ENCODE data around the gene TBC1D32. TPM values are rescaled to one million over a fixed set of nuclear protein-coding genes. Genes with fewer than 3 reads are reported as not detected.
"Not testable (repeated sequence)": the region's sequence is repeated elsewhere in the genome, so short reads cannot be mapped to it uniquely, and the experiment has no call there.

TBC1D32 gene
- total and polyA plus RNA-seq, 2 donors: 3.3 to 10.3 TPM

- DNase-seq (ENCODE audit: low read depth in 6 of 9, low spot score in 9 of 9); H3K36me3 ChIP-seq (ENCODE audit: control insufficient read depth in 2 of 2, insufficient read depth in 2 of 2, low read length in 1 of 2); H3K4me1 ChIP-seq (ENCODE audit: control insufficient read depth in 2 of 2, insufficient read depth in 2 of 2, low read length in 2 of 2); H3K27me3 ChIP-seq (ENCODE audit: control insufficient read depth in 2 of 2, insufficient read depth in 1 of 2, low read length in 1 of 2); H3K4me3 ChIP-seq (ENCODE audit: low read length in 2 of 2); H3K27ac ChIP-seq (ENCODE audit: low read depth in 1 of 2, low read length in 1 of 2): not testable (repeated sequence)
- WGBS: 100% methylated on average over 1 of the region's 1 CpG
- H3K9me3 ChIP-seq (ENCODE audit: control insufficient read depth in 2 of 2, insufficient read depth in 1 of 2, low read length in 1 of 2): peaks cover 0 to 18% of the 10 kb centered on the region in 2 donors
Observed at GRCh38 chr6:121068749-121069148, 265.5 kb downstream of the TBC1D32 start.

GRCh38 chr6:121067381-121067780, 266.9 kb downstream of the TBC1D32 start:
- H3K36me3 ChIP-seq (ENCODE audit: control insufficient read depth in 2 of 2, insufficient read depth in 2 of 2, low read length in 1 of 2): no peaks in the 10 kb centered on the region
- H3K27me3 ChIP-seq (ENCODE audit: control insufficient read depth in 2 of 2, insufficient read depth in 1 of 2, low read length in 1 of 2): no peaks in the 10 kb centered on the region
- peaks cover 0 to 18% of the 10 kb centered on the region in 2 donors for H3K9me3 ChIP-seq (ENCODE audit: control insufficient read depth in 2 of 2, insufficient read depth in 1 of 2, low read length in 1 of 2)
- H3K4me3 ChIP-seq (ENCODE audit: low read length in 2 of 2): no peak overlapping the region
- no peaks in the 10 kb centered on the region for H3K4me1 ChIP-seq (ENCODE audit: control insufficient read depth in 2 of 2, insufficient read depth in 2 of 2, low read length in 2 of 2)
- no peak for DNase-seq (ENCODE audit: low read depth in 6 of 9, low spot score in 9 of 9)
- H3K27ac ChIP-seq (ENCODE audit: low read depth in 1 of 2, low read length in 1 of 2): no peak overlapping the region

GRCh38 chr6:121064345-121064744, 269.9 kb downstream of the TBC1D32 start:
- H3K4me1 ChIP-seq (ENCODE audit: control insufficient read depth in 2 of 2, insufficient read depth in 2 of 2, low read length in 2 of 2): no peaks in the 10 kb centered on the region
- no peak overlapping the region for H3K27ac ChIP-seq (ENCODE audit: low read depth in 1 of 2, low read length in 1 of 2)
- H3K4me3 ChIP-seq (ENCODE audit: low read length in 2 of 2): no peak overlapping the region
- H3K36me3 ChIP-seq (ENCODE audit: control insufficient read depth in 2 of 2, insufficient read depth in 2 of 2, low read length in 1 of 2): no peaks in the 10 kb centered on the region
- H3K27me3 ChIP-seq (ENCODE audit: control insufficient read depth in 2 of 2, insufficient read depth in 1 of 2, low read length in 1 of 2): no peaks in the 10 kb centered on the region
- 94% methylated on average over 3 of the region's 3 CpGs for WGBS
- no peak for DNase-seq (ENCODE audit: low read depth in 6 of 9, low spot score in 9 of 9)
- H3K9me3 ChIP-seq (ENCODE audit: control insufficient read depth in 2 of 2, insufficient read depth in 1 of 2, low read length in 1 of 2): peaks cover 0 to 15% of the 10 kb centered on the region in 2 donors

- H3K27me3 ChIP-seq (ENCODE audit: control insufficient read depth in 2 of 2, insufficient read depth in 1 of 2, low read length in 1 of 2): no peaks in the 10 kb centered on the region
- H3K4me3 ChIP-seq (ENCODE audit: low read length in 2 of 2): no peak overlapping the region
- H3K4me1 ChIP-seq (ENCODE audit: control insufficient read depth in 2 of 2, insufficient read depth in 2 of 2, low read length in 2 of 2): no peaks in the 10 kb centered on the region
- DNase-seq (ENCODE audit: low read depth in 6 of 9, low spot score in 9 of 9): peak in 8 of 9 donors; percentile 5 to 51 (median 19)
- no peaks in the 10 kb centered on the region for H3K36me3 ChIP-seq (ENCODE audit: control insufficient read depth in 2 of 2, insufficient read depth in 2 of 2, low read length in 1 of 2)
- no peak overlapping the region for H3K27ac ChIP-seq (ENCODE audit: low read depth in 1 of 2, low read length in 1 of 2)
- WGBS: 39% methylated on average over 4 of the region's 4 CpGs
- H3K9me3 ChIP-seq (ENCODE audit: control insufficient read depth in 2 of 2, insufficient read depth in 1 of 2, low read length in 1 of 2): no peaks in the 10 kb centered on the region
Observed at GRCh38 chr6:121055572-121056163, 278.6 kb downstream of the TBC1D32 start.

- DNase-seq (ENCODE audit: low read depth in 6 of 9, low spot score in 9 of 9); H3K27ac ChIP-seq (ENCODE audit: low read depth in 1 of 2, low read length in 1 of 2); H3K27me3 ChIP-seq (ENCODE audit: control insufficient read depth in 2 of 2, insufficient read depth in 1 of 2, low read length in 1 of 2); H3K9me3 ChIP-seq (ENCODE audit: control insufficient read depth in 2 of 2, insufficient read depth in 1 of 2, low read length in 1 of 2); H3K36me3 ChIP-seq (ENCODE audit: control insufficient read depth in 2 of 2, insufficient read depth in 2 of 2, low read length in 1 of 2); H3K4me1 ChIP-seq (ENCODE audit: control insufficient read depth in 2 of 2, insufficient read depth in 2 of 2, low read length in 2 of 2); H3K4me3 ChIP-seq (ENCODE audit: low read length in 2 of 2): not testable (repeated sequence)
- WGBS: 91% methylated on average over 4 of the region's 4 CpGs
Observed at GRCh38 chr6:121048593-121048992, 285.7 kb downstream of the TBC1D32 start.

GRCh38 chr6:121044905-121045304, 289.4 kb downstream of the TBC1D32 start:
- not testable (repeated sequence) for H3K4me1 ChIP-seq (ENCODE audit: control insufficient read depth in 2 of 2, insufficient read depth in 2 of 2, low read length in 2 of 2); H3K9me3 ChIP-seq (ENCODE audit: control insufficient read depth in 2 of 2, insufficient read depth in 1 of 2, low read length in 1 of 2); DNase-seq (ENCODE audit: low read depth in 6 of 9, low spot score in 9 of 9); H3K4me3 ChIP-seq (ENCODE audit: low read length in 2 of 2); H3K27ac ChIP-seq (ENCODE audit: low read depth in 1 of 2, low read length in 1 of 2); H3K36me3 ChIP-seq (ENCODE audit: control insufficient read depth in 2 of 2, insufficient read depth in 2 of 2, low read length in 1 of 2); H3K27me3 ChIP-seq (ENCODE audit: control insufficient read depth in 2 of 2, insufficient read depth in 1 of 2, low read length in 1 of 2)
- WGBS: 72% methylated on average over 2 of the region's 2 CpGs

GRCh38 chr6:121043706-121044105, 290.6 kb downstream of the TBC1D32 start:
- H3K4me1 ChIP-seq (ENCODE audit: control insufficient read depth in 2 of 2, insufficient read depth in 2 of 2, low read length in 2 of 2); H3K36me3 ChIP-seq (ENCODE audit: control insufficient read depth in 2 of 2, insufficient read depth in 2 of 2, low read length in 1 of 2); H3K27me3 ChIP-seq (ENCODE audit: control insufficient read depth in 2 of 2, insufficient read depth in 1 of 2, low read length in 1 of 2); H3K4me3 ChIP-seq (ENCODE audit: low read length in 2 of 2); H3K27ac ChIP-seq (ENCODE audit: low read depth in 1 of 2, low read length in 1 of 2); H3K9me3 ChIP-seq (ENCODE audit: control insufficient read depth in 2 of 2, insufficient read depth in 1 of 2, low read length in 1 of 2); DNase-seq (ENCODE audit: low read depth in 6 of 9, low spot score in 9 of 9): not testable (repeated sequence)
- 93% methylated on average over 8 of the region's 8 CpGs for WGBS

- H3K27ac ChIP-seq (ENCODE audit: low read depth in 1 of 2, low read length in 1 of 2); H3K4me1 ChIP-seq (ENCODE audit: control insufficient read depth in 2 of 2, insufficient read depth in 2 of 2, low read length in 2 of 2); H3K36me3 ChIP-seq (ENCODE audit: control insufficient read depth in 2 of 2, insufficient read depth in 2 of 2, low read length in 1 of 2); H3K9me3 ChIP-seq (ENCODE audit: control insufficient read depth in 2 of 2, insufficient read depth in 1 of 2, low read length in 1 of 2); H3K27me3 ChIP-seq (ENCODE audit: control insufficient read depth in 2 of 2, insufficient read depth in 1 of 2, low read length in 1 of 2); H3K4me3 ChIP-seq (ENCODE audit: low read length in 2 of 2); DNase-seq (ENCODE audit: low read depth in 6 of 9, low spot score in 9 of 9): not testable (repeated sequence)
- WGBS: 77% methylated on average over 6 of the region's 6 CpGs
Observed at GRCh38 chr6:121043211-121043610, 291.1 kb downstream of the TBC1D32 start.

GRCh38 chr6:121042766-121043165, 291.5 kb downstream of the TBC1D32 start:
- Histone ChIP-seq H3K27ac (ENCODE audit: low read depth in 1 of 2, low read length in 1 of 2) (no peak overlapping the region), H3K27me3 (ENCODE audit: control insufficient read depth in 2 of 2, insufficient read depth in 1 of 2, low read length in 1 of 2) (no peaks in the 10 kb centered on the region), H3K4me1 (ENCODE audit: control insufficient read depth in 2 of 2, insufficient read depth in 2 of 2, low read length in 2 of 2) (no peaks in the 10 kb centered on the region), H3K9me3 (ENCODE audit: control insufficient read depth in 2 of 2, insufficient read depth in 1 of 2, low read length in 1 of 2) (no peaks in the 10 kb centered on the region), H3K36me3 (ENCODE audit: control insufficient read depth in 2 of 2, insufficient read depth in 2 of 2, low read length in 1 of 2) (no peaks in the 10 kb centered on the region), H3K4me3 (ENCODE audit: low read length in 2 of 2) (no peak overlapping the region)
- WGBS: 92% methylated on average over 13 of the region's 13 CpGs
- no peak for DNase-seq (ENCODE audit: low read depth in 6 of 9, low spot score in 9 of 9)

- H3K27ac ChIP-seq (ENCODE audit: low read depth in 1 of 2, low read length in 1 of 2): no peak overlapping the region
- WGBS: 79% methylated on average over 3 of the region's 3 CpGs
- H3K9me3 ChIP-seq (ENCODE audit: control insufficient read depth in 2 of 2, insufficient read depth in 1 of 2, low read length in 1 of 2): no peaks in the 10 kb centered on the region
- no peaks in the 10 kb centered on the region for H3K27me3 ChIP-seq (ENCODE audit: control insufficient read depth in 2 of 2, insufficient read depth in 1 of 2, low read length in 1 of 2)
- DNase-seq (ENCODE audit: low read depth in 6 of 9, low spot score in 9 of 9): no peak
- H3K4me3 ChIP-seq (ENCODE audit: low read length in 2 of 2): no peak overlapping the region
- H3K4me1 ChIP-seq (ENCODE audit: control insufficient read depth in 2 of 2, insufficient read depth in 2 of 2, low read length in 2 of 2): no peaks in the 10 kb centered on the region
- H3K36me3 ChIP-seq (ENCODE audit: control insufficient read depth in 2 of 2, insufficient read depth in 2 of 2, low read length in 1 of 2): no peaks in the 10 kb centered on the region
Observed at GRCh38 chr6:121040831-121041230, 293.4 kb downstream of the TBC1D32 start.
